WTC11 (cell line): ENCODE data around the gene PPM1A.

Experiments
- NR2C2 ChIP-seq: sonication (generic); formaldehyde crosslinking; IDR thresholded peaks from 2 replicates; pipeline ENCODE4 v1.8.0; 2022; ENCODE audit warnings: mild to moderate bottlenecking, missing genetic modification reagents
- SP1 ChIP-seq: sonication (generic); formaldehyde crosslinking; conservative IDR thresholded peaks from 2 replicates; pipeline ENCODE4 v1.8.1; 2022; ENCODE audit warnings: missing genetic modification reagents
- TCF7 ChIP-seq: sonication (generic); formaldehyde crosslinking; IDR thresholded peaks from 2 replicates; pipeline ENCODE4 v1.8.0; 2022; ENCODE audit warnings: mild to moderate bottlenecking, low read depth, missing genetic modification reagents, moderate library complexity
- ZNF138 ChIP-seq: sonication (generic); formaldehyde crosslinking; conservative IDR thresholded peaks from 2 replicates; pipeline ENCODE4 v1.8.1; 2022; ENCODE audit warnings: mild to moderate bottlenecking, moderate library complexity, missing genetic modification reagents
- TF ChIP-seq, protein P1 (sequence below): fragments of 200-600 bp; IDR thresholded peaks from 2 replicates; pipeline ENCODE4 v1.8.0; 2022; ENCODE audit warnings: antibody characterized with exemption
- TF ChIP-seq, protein P2 (sequence below): fragments of 250-450 bp; sonication (Bioruptor Pico); IDR thresholded peaks from 2 replicates; pipeline ENCODE4 v2.1.2; 2022; ENCODE audit warnings: mild to moderate bottlenecking, moderate library complexity

DNA sequence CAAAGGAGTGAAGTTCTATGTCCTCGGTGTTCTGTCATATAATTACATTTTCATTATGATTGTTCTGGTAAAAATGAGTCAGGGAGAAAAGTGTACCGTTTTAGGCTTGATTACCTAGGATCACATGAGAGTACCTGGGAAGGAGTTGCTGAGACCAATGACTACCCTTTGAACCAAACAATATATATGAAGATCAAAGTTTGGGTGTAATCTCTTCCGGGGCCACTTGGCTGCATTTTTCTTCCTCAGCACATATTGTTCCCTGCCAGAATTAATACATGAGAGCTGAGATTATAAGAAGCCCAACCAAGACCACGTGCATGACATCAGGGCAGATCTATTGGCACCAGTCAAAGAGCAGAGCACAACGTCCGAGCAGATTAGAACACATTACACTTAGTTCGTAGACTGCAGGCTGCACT is 42.8 kb upstream of the PPM1A start:
- TF ChIP-seq, protein P1, sequence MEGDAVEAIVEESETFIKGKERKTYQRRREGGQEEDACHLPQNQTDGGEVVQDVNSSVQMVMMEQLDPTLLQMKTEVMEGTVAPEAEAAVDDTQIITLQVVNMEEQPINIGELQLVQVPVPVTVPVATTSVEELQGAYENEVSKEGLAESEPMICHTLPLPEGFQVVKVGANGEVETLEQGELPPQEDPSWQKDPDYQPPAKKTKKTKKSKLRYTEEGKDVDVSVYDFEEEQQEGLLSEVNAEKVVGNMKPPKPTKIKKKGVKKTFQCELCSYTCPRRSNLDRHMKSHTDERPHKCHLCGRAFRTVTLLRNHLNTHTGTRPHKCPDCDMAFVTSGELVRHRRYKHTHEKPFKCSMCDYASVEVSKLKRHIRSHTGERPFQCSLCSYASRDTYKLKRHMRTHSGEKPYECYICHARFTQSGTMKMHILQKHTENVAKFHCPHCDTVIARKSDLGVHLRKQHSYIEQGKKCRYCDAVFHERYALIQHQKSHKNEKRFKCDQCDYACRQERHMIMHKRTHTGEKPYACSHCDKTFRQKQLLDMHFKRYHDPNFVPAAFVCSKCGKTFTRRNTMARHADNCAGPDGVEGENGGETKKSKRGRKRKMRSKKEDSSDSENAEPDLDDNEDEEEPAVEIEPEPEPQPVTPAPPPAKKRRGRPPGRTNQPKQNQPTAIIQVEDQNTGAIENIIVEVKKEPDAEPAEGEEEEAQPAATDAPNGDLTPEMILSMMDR: no peak
- TF ChIP-seq NR2C2: no peak
- no peak for TF ChIP-seq ZNF138 (CRISPR knock-in tag)
- no peak for TF ChIP-seq SP1 (CRISPR knock-in tag)
- TF ChIP-seq TCF7: no peak
- TF ChIP-seq, protein P2, sequence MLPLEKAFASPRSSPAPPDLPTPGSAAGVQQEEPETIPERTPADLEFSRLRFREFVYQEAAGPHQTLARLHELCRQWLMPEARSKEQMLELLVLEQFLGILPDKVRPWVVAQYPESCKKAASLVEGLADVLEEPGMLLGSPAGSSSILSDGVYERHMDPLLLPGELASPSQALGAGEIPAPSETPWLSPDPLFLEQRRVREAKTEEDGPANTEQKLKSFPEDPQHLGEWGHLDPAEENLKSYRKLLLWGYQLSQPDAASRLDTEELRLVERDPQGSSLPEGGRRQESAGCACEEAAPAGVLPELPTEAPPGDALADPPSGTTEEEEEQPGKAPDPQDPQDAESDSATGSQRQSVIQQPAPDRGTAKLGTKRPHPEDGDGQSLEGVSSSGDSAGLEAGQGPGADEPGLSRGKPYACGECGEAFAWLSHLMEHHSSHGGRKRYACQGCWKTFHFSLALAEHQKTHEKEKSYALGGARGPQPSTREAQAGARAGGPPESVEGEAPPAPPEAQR (CRISPR knock-in tag): no peak
